Putamen (tissue), 1 donor: ENCODE results near the gene MAGEA4.

Experiments used
- DNase-seq: peaks from one replicate; pipeline ENCODE4 v3.0.0-alpha.2; 2016; ENCODE audit warnings: low spot score

Gene MAGEA4

DNA sequence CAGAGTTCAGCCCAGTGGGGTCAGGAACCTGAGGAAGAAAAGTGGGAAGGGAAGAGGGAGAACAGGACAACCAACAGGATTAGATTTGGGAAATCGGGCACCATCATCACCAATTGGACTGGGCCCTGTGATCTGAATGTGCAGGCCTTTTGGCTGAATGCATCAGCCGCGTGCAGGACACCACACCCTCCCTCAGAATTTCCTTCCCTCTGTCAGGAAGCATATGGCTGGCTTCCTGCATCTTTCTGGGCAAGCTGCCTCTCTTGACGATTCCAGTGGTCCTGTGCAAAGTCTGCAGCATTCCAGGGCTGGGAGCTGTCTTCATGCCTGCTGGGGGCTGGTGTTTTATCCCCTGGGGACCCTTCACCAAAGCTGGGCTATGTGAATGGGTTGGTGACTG, 16.4 kb downstream of the MAGEA4 start:
- no peak for DNase-seq

DNA sequence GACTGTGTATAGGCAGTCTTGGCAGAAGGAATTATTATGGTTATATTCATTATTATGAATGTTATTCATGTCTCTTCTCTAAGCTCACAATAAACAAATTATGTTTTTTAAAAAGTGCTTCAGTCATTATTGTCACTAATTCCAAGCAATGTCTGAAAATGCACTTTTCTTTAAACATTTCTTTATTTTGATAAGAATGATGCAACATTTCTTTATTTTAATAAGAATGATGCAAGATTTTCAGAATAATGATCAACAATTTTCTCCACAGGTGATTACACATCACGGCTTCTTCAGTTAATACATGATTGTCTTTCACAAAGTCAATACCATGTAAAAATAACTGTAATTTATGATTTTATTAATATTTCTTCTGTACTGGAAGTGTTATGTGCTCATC, 22.7 kb downstream of the MAGEA4 start:
- no peak for DNase-seq

DNA sequence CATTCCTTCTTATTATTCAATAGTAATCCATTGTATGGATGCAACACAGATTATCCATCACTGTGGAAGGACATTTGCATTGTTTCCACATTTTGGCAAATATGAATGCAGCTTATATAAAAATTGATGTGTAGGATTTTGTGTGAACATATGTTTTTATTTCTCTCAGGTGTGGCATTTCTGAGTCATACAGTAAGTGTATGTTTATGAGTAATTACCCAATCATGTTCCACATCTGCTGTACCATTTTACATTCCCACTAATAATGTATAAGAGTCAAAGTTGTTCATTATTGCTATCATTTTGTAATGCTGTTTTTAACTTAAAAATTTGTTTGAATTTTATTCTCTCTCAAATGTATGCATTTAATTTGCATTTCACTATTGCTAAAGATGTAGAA, 25.5 kb downstream of the MAGEA4 start:
- no peak for DNase-seq

DNA sequence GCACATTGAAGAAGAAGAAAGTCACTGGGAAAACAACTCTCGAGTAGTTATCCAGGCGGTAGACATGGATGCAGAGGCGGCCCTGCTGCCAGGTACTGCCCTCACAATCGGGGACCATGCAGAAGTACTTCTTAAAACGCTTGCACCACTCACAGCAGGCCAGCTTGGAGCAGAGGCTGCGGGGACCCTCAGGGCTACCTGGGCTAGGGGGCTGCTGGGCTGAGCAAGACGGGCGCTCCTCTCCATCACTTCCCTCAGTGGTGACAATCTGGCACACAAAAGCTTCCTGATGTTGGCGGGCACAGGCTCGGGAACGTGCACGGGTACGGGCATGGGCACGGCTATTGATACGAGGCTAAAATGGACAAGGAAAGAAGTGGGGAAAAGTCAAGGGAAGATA, 42.0 kb downstream of the MAGEA4 start:
- DNase-seq, result no peak

DNA sequence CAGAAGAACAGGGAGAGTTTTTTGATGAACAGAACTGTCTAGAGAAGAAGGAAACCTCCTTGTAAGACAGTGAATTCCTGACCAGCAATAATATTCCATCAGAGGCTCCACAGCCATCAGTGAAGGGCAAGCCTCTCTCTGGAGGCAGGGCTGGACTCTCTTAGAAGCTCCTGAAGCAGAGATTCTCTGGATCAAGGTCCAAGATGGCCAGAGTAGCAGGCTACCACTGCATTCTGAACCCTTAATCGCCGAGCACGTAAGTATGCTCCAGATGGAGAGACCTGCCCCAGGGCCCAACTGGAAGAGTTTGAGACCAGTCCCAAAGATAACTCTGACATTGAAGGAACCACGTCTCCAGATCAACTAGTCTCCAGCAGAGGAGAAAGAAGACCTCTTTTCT, 45.4 kb downstream of the MAGEA4 start:
- DNase-seq, result no peak

DNA sequence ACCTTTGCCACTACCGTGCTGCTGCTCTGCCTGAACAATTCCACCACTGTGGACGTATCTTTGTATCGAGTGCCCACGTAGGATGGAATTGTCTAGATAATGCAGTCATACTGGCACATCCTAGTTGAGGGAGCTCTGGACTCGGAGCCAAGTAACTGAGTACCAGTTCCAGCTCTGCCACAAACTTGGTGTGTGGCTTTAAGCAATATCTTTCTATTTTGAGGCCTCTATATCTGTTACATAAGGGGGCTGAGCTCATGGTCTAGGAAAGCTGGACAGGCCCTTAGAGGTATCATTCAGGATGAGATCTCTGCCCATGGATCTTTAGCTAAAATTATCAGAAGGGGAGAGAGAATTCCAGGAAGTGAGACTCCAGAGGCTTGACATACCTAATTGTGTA, 49.3 kb downstream of the MAGEA4 start:
- DNase-seq, result no peak

DNA sequence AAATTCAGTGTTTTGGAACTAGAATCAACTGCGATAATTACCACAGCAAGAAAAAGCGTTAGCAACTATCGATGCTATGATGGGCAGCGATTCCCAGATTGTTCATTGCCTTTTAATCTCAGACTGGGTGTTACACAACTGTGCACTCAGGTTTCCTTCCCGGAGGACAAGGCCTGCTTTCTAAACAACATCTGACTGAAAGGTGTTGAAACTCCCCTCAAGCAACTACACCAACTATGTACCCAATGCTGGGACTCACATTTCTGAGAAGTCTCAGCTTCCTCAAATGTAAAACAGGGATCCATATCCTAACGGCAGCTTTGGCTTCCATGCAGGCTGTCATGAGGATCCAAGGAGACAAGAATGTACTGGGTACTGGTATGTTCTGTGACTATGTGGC, 53.5 kb downstream of the MAGEA4 start:
- no peak for DNase-seq

DNA sequence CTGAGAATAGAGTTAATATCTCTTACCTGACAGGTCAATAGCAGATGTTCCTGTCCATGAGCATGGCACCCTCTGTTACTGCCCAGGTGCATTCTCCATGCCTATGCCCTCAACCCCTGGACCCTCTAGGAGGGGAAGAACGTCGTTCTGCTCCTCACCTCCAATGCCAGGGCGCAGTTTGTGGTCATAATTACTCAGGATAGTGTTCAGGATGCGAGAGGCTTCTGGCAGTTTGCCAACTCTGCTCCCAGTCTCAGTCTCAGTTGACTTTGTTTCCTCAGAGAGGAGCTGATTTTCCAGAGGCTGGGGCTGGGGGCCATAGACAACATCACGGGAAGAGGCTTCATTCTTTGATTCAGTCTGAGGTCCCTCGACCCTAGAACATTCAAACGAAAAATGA, 57.3 kb downstream of the MAGEA4 start:
- DNase-seq, result no peak

DNA sequence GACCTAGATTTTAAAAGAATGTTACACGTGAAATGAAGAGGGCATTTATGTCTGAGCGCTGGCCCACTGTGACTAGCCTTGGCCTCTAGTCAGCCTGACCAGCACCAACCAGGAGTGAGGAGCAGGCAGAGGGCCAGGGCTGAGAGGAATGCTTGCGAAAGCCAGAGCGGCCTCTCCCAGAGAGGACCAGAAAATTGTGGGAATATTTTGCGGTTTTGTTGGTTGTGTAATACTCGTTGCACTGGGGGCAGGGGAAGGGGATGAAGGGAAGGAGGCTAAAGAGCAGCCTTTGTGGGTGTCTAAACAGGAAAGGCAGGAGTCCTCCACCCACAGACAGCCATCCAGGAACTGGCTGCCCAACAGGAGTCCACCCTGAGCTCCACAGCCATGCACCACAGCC, 58.0 kb downstream of the MAGEA4 start:
- no peak for DNase-seq

DNA sequence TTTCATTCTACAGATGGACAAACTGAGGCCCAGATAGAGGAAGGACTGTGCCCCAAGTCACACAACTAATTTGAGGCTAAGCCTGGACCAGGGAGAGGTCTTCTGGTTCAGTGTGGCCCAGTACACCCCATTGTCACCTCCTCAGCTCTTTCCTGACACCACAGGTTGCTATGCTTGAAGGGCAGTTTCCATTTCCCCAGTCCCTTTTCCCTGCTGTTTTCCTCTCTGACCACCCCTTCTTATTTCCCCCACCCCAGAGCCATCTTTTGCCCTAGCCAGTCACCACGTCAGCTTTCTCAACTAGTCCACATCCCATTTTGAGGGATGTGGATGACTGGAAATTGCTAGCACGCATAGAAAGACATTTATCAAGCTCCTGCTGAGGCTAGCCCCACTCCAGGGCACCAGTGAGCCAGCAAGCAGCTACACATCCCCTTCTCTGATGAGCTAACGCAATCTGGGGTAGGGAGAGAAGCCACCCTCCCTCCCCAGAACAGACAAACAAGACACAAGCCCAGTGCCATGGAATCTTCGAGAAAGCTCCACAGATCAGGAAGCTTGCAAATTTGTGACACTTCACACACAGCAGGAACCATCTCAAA, 60.5 kb downstream of the MAGEA4 start:
- no peak for DNase-seq

DNA sequence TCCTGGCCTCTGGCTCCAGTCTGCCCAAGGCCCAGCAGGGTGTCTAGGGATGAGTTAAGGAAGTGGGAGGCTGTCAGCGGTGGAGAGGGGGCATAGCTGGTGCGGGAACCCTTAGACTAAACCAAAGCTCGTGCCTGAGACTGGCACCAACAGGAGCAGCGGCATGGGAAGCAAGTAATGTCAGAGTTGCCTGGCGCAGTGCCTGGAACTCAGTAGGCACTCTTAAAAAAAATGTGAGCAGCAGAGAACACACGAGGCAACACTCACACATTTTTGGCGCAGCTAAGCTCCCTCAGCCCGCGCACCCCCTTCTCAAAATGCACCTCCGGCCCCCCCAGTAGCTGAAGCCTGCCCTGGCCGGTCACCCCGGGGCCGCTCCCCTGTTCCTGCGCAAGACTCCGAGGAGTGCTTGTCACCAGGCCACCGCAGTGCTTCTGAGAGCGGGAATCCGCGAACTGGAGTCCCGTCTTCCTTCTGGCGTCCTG, 61.2 kb downstream of the MAGEA4 start:
- no peak for DNase-seq
